ENCODE results near the gene CPN1. TPM values are rescaled to one million over a fixed set of nuclear protein-coding genes. Genes with fewer than 3 reads are reported as not detected.

Gene CPN1
- polyA plus RNA-seq (not detected in 3 replicates), polyA minus RNA-seq (not detected in 3 replicates)
- polyA plus RNA-seq (2011; ENCODE audit: low read depth) = not detected
- polyA plus RNA-seq (2011; cell fraction: cytosol; rRNA removed) = not detected in 2 replicates
- polyA plus RNA-seq (2011; cell fraction: nucleus; rRNA removed) = not detected in 2 replicates
- not detected in 2 replicates for polyA plus RNA-seq (2012; ENCODE audit: low replicate concordance)
- polyA minus RNA-seq (2011; cell fraction: cytosol; rRNA and poly(A)+ RNA removed) = not detected
- polyA minus RNA-seq (2011; cell fraction: nucleus; rRNA and poly(A)+ RNA removed) = not detected in 2 replicates

DNA sequence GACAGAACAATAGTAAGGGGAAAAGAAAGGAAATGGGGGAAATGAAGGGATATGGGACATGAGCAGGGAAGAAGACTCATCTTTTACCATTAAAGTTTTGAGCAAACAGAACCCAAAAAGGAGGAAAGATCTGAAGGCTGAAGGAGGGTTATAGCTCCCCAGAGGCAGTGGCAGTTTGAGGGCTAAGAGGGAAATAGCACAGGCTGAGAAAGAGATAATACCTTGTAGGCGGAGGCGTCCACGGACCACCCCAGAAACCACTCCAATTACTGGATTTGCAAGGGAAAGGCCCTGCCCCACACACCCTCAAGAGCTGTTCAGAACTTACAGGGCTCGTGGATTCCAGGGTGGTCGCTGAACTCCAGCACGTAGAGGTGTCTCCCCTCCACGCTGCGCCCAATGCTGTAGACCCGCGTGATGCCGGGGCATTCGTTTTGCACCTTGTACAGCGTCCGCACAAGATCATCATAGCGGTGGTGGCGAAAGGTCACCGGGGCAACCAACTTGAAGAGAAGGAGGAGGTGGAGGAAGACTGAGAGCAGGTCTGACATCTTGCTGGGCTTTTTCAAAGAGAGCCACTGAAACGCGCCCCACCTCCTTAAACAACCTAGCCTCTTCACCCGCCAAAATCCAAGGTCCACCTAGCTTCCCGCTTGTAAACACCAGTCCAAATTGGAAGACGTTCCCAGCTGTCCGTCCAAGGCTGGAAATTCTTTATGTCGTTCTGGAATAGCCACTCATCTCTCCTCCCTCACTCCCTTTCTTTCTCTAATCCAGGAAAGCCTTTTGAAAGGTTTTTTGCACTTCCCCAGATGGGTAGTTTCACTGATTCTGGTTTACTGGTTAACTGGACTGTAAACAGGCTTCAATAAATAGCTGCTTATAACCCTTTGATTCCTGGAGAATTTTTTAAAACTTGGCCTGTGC is at the start of gene CPN1:
TSS of gene CPN1 (minus strand) at position 795 of the 927 bp plus-strand sequence. CDS start at position 551, 244 bp downstream.
- dilution Hi-C loops (cut with MboI; ENCODE audit: extremely low pct_ligation_motif_present, low sequenced_read_pairs) = no loop called here

DNA sequence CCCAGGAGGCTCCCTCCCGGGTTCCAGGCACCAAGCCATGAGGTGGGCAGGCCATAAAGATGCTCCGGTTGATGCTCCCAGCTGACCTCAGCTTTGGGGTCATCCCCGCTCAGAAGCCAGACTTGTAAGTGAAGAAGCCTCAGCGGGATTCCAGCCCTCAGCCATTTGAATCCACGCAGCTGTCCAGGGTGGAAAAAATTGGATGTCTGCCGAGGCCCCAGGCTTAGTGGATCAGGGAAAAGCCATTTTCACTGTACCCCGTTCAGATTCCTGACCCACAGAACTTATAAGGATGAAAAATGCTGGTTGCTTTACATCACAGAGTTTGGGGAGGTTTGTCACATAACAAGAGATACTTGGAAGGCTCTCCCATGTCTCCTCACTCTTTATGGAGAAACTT is 49.2 kb upstream of the CPN1 start:
- Histone ChIP-seq H3K4me2 (ENCODE audit: control insufficient read depth, extremely low read depth, insufficient read depth, low read depth, low read length) (no peak overlapping the region), H3K4me1 (ENCODE audit: control insufficient read depth, extremely low read depth, insufficient read depth, low read length) (no peaks in the 10 kb centered on the region), H3K27ac (ENCODE audit: control insufficient read depth, insufficient read depth, low read length) (no peak overlapping the region), H3K9ac (ENCODE audit: control insufficient read depth, extremely low read depth, insufficient read depth, low read length) (no peak overlapping the region), H3K79me2 (ENCODE audit: control insufficient read depth, insufficient read depth, low read length) (no peaks in the 10 kb centered on the region), H3K9me3 (ENCODE audit: control insufficient read depth, low read depth, low read length) (peaks cover 2% of the 10 kb centered on the region), H3K4me3 (ENCODE audit: control insufficient read depth in 2 of 3, extremely low read depth in 1 of 3, insufficient read depth in 2 of 3, low read depth in 1 of 3, low read length in 3 of 3) (no peak overlapping the region), H3K36me3 (ENCODE audit: control insufficient read depth in 2 of 2, extremely low read depth in 1 of 2, insufficient read depth in 2 of 2, low read length in 2 of 2) (no peaks in the 10 kb centered on the region), H2AFZ (ENCODE audit: control insufficient read depth, low read length) (no peak overlapping the region), H3K27me3 (ENCODE audit: control insufficient read depth, extremely low read depth, insufficient read depth, low read length) (peaks cover 11% of the 10 kb centered on the region), H4K20me1 (ENCODE audit: control insufficient read depth, extremely low read depth, insufficient read depth, low read length) (no peaks in the 10 kb centered on the region), H3K9me1 (ENCODE audit: control insufficient read depth, extremely low read depth, insufficient read depth, low read length) (no peaks in the 10 kb centered on the region)
- FAIRE-seq = no peak
- DNase-seq (ENCODE audit: low read depth, low spot score) = no peak
- TF ChIP-seq, protein P1, sequence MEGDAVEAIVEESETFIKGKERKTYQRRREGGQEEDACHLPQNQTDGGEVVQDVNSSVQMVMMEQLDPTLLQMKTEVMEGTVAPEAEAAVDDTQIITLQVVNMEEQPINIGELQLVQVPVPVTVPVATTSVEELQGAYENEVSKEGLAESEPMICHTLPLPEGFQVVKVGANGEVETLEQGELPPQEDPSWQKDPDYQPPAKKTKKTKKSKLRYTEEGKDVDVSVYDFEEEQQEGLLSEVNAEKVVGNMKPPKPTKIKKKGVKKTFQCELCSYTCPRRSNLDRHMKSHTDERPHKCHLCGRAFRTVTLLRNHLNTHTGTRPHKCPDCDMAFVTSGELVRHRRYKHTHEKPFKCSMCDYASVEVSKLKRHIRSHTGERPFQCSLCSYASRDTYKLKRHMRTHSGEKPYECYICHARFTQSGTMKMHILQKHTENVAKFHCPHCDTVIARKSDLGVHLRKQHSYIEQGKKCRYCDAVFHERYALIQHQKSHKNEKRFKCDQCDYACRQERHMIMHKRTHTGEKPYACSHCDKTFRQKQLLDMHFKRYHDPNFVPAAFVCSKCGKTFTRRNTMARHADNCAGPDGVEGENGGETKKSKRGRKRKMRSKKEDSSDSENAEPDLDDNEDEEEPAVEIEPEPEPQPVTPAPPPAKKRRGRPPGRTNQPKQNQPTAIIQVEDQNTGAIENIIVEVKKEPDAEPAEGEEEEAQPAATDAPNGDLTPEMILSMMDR (optimal IDR thresholded peaks at IDR 0.05 in 1 of 3, IDR thresholded peaks at IDR 0.05 in 1 of 3, conservative IDR thresholded peaks at IDR 0.05 in 1 of 3; ENCODE audit: extremely low read depth in 1 of 3, insufficient read depth in 2 of 3, low read length in 3 of 3) = no peak
- TF ChIP-seq EZH2 (IDR thresholded peaks at IDR 0.05; ENCODE audit: low read length) = no peak
- dilution Hi-C loops (cut with MboI; ENCODE audit: extremely low pct_ligation_motif_present, low sequenced_read_pairs) = no loop called here

More for the DNA sequence above, at the start of gene CPN1:
- Histone ChIP-seq H3K4me3 (ENCODE audit: control insufficient read depth in 2 of 3, extremely low read depth in 1 of 3, insufficient read depth in 2 of 3, low read depth in 1 of 3, low read length in 3 of 3) (no peak within 1 kb of the TSS), H3K4me1 (ENCODE audit: control insufficient read depth, extremely low read depth, insufficient read depth, low read length) (no peaks in the 10 kb centered on the region), H3K27me3 (ENCODE audit: control insufficient read depth, extremely low read depth, insufficient read depth, low read length) (peaks cover 6% of the 10 kb centered on the region), H3K9me1 (ENCODE audit: control insufficient read depth, extremely low read depth, insufficient read depth, low read length) (no peaks in the 10 kb centered on the region), H3K4me2 (ENCODE audit: control insufficient read depth, extremely low read depth, insufficient read depth, low read depth, low read length) (no peak within 1 kb of the TSS), H3K79me2 (ENCODE audit: control insufficient read depth, insufficient read depth, low read length) (no peaks in the 10 kb centered on the region), H3K27ac (ENCODE audit: control insufficient read depth, insufficient read depth, low read length) (no peak within 1 kb of the TSS), H3K9ac (ENCODE audit: control insufficient read depth, extremely low read depth, insufficient read depth, low read length) (no peak within 1 kb of the TSS), H2AFZ (ENCODE audit: control insufficient read depth, low read length) (no peak within 1 kb of the TSS), H3K9me3 (ENCODE audit: control insufficient read depth, low read depth, low read length) (no peaks in the 10 kb centered on the region), H4K20me1 (ENCODE audit: control insufficient read depth, extremely low read depth, insufficient read depth, low read length) (no peaks in the 10 kb centered on the region), H3K36me3 (ENCODE audit: control insufficient read depth in 2 of 2, extremely low read depth in 1 of 2, insufficient read depth in 2 of 2, low read length in 2 of 2) (no peaks in the 10 kb centered on the region)
- FAIRE-seq = no peak
- TF ChIP-seq, protein P1 (optimal IDR thresholded peaks at IDR 0.05 in 1 of 3, IDR thresholded peaks at IDR 0.05 in 1 of 3, conservative IDR thresholded peaks at IDR 0.05 in 1 of 3; ENCODE audit: extremely low read depth in 1 of 3, insufficient read depth in 2 of 3, low read length in 3 of 3) = no peak
- TF ChIP-seq EZH2 (IDR thresholded peaks at IDR 0.05; ENCODE audit: low read length) = no peak
- no peak for DNase-seq (ENCODE audit: low read depth, low spot score)

All from keratinocyte (primary cell).